Activated gamma-delta T cell treated with Interleukin-2 at 50 U/mL for 16 hours (primary cell): ENCODE data around the gene LOXL1.
"Not testable (repeated sequence)": the region's sequence is repeated elsewhere in the genome, so short reads cannot be mapped to it uniquely, and the experiment has no call there.

Experiments
- DNase-seq: peaks from one replicate; pipeline ENCODE4 v3.0.0-alpha.2; 2020

Gene LOXL1

GRCh38 chr15:73923488-73924164, 2.6 kb upstream of the LOXL1 start:
- DNase-seq = no peak

DNA sequence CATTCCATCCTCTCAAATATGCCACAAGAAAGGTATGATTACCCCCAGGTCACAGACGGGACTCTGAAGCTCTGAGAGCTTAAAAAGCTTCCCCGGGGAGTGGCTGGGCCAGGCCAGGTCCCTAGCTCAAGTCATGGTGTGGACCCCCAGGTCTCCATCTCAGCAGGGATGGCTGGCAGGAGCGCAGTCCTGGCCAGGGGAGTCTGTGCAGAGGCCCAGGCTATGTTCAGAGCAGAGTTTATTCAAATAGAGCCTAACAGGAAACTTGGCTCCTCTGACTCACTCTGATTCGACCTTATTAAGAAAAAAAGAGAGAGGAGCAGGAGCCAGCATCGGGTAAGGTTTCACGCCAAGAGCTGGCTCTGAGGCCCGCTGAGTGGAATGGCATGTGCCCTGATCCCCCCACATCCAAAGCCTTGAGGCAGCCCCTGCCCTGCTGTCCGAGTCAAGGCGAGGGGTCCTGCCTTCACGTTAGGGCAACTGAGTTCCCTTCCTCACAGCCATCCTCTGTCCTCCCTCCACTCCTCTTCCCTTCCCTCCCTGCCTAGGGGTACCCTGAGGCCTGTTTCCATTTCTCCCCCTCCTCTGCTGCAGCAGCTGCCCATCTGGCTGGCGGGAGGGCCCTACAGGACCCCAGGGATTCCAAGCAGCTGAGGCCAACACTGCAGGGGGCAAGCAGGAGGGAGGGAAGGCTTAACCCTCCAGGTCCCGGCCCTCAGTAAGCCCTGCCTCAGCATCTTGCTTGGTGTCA, 1.9 kb upstream of the LOXL1 start:
- no peak for DNase-seq

- no peak for DNase-seq
Observed at GRCh38 chr15:73925848-73926218, 429 bp upstream of the LOXL1 start.

- DNase-seq = peak; percentile 27
Observed at GRCh38 chr15:73927003-73927475, 777 bp downstream of the LOXL1 start.

GRCh38 chr15:73927476-73928240, 1.4 kb downstream of the LOXL1 start:
- peak; percentile 68 for DNase-seq

GRCh38 chr15:73928241-73928579, 1.9 kb downstream of the LOXL1 start:
- DNase-seq = no peak

DNA sequence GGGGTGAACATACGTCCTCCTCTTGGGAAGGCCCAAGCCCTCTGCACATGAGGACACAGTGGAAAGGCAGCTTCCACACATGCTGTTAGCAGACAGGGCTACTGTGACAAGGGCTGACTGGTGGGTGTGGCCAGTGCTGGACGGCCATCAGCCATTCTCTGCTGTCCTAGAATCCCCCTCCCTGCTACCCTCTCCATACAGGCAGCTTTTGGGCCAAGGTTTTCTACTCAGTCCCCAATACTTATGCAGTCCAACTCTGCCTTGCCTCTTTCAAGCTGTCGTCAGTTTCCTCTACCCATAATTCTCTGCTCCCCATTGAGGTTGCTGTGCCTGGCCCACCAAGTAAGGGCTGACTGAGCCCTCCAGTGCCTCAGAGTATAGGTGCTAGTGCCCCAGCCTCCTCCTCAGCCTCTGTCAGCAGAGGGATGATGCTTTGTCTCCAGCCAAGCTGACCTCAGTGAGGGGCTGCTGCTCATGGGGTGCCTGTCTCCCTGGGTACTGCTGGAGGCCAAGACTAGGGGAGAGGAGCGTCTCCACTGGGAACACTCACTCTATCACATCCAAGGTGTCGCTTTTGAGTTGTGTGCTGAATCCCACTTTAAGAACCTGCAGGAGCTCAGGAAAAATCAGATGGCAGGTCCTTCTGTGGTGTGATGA, 2.8 kb downstream of the LOXL1 start:
- no peak for DNase-seq

DNA sequence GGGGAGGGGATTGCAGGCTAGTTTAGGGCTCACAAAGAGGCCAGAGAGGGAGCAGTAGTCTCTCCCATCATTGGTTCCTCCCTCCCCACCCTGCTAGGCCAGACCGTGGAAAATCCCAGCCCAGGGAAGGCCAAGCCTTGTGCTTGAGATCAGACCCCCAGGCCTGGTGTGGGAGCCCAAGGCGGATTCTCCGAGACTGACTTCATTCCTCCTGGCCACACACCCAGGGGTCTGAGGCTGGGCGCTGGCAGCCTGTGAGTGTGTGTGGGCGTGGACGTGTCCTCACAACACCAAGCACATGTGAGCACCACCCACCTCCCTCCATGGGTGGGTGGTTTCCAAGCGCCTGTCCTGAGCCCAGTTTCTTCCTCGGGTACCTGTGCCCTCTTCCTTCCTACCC, 4.1 kb downstream of the LOXL1 start:
- no peak for DNase-seq

DNA sequence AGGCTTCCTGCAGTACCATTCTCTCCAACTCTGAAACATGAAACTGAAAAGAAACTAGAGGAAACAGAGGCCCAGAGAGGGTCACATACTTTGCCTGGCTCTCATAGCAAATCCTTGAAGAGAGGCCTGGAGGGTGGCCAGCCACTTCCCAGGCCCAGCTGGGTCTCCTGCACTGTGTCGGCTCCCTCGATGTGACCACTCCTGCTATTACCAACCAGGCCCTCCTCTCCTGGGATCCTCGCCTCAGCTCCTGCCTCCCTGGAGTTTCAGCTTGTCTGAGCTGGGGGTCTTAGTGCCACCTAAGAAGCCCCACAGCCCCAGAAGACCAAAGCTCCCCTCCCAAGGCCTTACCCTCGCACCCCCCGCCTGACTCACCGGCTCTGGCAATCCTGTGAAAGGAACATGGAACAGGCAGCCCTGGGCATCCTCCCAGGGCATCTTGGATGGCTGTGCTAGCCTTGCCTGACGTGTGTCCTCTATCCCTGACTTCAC, 4.6 kb downstream of the LOXL1 start:
- DNase-seq = no peak

GRCh38 chr15:73931441-73931840, 5.2 kb downstream of the LOXL1 start:
- DNase-seq = no peak

DNA sequence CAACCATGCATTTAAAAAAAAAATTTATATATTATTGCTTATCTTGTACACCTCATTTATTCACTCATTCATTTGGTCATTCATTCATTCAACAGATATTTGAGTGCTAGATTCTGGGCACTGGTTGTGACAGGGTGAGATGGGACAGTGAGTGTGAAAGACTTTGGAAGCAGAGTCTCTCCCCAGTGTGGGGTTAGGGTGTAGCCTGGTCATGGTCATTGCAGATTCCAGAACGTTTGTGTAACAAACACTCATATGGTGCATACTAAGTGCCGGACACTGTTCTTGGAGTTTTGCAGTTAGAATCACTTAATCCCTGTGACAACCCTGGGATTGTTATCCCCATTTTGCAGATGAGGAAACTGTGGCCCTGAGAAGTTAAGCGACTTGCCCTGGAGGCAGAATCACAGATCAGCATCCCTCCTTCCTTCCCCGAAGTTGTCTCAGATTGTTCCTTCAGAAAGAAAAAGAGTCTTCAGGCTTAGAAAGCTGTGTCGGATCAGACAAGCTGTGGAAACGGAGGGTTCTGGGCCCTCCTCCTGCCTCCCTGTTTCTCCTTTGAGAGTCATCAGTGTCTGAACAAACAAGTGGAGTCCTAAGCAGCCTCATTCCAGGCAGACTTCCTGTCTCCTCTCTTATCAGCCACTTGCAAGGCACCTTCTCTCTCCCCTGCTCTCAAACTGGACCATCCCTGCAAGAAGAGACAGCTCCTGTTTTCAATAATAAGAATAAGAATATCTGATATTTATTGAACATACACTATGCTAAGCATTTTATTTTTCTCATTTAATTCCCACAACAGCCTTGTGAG, 6.3 kb downstream of the LOXL1 start:
- no peak for DNase-seq

GRCh38 chr15:73934281-73934680, 8.0 kb downstream of the LOXL1 start:
- DNase-seq = no peak

DNA sequence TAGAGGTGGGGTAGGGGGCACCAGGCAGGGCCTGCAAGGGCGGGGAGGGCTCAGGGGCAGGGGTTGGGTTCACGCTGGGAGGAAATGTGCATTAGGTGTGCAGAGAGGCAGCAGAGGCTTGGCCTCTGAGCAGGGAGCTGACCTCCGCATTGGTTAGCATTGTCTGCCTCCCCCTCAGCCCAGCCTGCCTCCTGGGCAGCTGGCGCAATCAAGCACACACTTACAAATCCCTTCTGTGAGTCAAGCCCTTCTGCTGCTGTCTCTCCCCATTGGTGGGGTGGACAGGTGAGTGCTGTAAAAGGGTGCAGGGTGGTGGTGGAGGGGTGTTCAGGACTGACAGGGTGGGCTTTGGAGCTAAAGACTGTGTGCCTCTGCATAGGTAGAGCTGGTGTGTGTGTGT, 9.3 kb downstream of the LOXL1 start:
- no peak for DNase-seq

DNA sequence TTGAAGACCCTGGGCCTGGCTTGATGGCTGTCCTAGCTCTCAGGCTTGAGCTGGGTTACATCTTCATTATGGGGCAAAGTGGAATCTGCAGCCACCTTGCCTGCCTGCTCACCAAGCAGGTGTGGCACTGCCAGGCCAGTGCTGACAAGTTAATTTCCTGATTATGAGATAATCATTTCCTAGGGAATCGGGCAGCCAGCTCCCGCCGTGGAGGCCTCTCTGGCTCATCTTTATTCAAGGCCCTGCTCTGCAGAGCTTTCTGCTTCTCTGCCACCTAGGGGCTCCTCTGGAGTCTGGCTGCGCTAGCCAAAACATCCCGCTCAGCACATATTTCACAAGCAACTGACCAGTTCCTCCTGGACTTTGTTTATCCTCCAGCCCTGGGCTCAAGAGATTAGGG, 9.9 kb downstream of the LOXL1 start:
- DNase-seq = no peak

DNA sequence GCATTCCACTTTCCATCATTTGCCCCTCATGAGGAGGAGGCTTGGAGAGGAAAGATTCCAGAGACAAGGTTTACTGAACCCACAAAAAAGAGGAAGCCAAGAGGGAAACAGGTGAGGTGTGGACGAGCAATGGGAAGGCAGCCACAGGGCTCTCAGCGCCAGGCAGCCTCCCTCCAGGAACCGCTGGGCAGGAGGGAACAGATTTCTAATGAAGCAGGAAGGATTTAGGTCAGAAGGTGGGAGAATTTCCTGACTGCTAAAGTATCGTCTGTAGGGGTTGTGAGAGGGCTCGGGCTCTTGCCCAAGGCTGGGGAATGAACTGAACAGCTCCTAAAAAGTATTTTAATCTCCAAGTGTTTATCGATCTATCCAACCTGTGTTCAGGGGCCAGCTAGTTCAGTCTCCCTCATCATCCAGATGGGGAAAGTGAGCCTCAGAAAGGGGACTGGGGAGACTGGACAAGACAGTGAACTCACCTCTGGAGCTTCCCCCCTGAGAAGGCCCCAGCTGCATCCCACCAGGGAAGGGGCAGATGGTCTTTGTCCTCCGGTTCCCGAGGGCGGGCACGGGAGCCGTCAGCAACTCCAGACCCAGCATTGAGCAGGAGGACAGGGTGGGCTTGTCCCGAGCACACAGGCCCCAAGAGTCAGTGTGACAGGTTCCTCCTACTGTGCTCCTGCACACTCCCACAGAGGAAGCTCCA, 10.5 kb downstream of the LOXL1 start:
- no peak for DNase-seq

DNA sequence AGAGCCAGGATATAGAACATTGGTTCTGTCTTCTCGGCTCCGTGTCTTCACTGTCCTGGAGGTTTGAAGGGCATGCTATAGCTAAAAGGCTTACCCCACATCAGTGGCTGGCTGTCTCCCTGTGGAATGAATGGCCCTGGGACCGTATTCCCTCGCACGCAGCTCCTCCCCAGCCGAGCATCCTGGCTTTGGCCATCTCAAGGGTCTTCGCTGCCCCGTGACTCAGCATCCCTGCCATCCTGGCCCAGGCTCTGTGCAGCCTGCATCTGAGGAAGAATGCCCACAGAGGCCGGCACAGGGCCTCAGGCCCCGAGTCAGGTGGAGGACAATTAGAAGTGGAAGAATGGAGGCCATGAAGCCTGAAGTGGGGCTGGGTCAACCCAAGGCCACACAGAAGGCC, 11.0 kb downstream of the LOXL1 start:
- DNase-seq = no peak

GRCh38 chr15:73937726-73938125, 11.5 kb downstream of the LOXL1 start:
- DNase-seq = no peak

GRCh38 chr15:73938516-73938915, 12.3 kb downstream of the LOXL1 start:
- not testable (repeated sequence) for DNase-seq

- no peak for DNase-seq
Observed at GRCh38 chr15:73939138-73939537, 12.9 kb downstream of the LOXL1 start.

- DNase-seq = no peak
Observed at GRCh38 chr15:73940061-73940981, 14.1 kb downstream of the LOXL1 start.

DNA sequence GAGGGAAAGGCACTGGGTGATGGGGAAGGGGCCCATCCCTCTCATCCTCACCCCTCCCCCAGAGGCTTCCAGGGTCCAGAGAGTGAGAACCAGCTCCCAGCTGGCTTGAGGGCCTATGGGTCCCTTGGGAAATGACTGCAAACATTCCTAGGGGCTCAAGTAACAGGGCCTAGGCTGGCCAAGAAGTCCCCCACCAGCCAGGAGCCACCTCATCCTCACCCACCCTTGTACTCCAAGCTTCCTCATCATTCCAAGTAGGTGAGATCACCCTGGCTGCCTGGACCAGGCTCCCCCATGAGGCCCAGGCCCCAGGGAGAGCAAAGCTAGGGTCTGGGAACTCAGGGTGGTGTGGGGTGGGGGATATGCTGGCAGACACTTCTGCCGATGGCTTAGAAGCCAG, 14.8 kb downstream of the LOXL1 start:
- no peak for DNase-seq
